ENCODE data around the gene EPB41L4A.
A peak's percentile ranks its signal among the peaks of the same experiment; 100 is the strongest.

EPB41L4A gene

DNA sequence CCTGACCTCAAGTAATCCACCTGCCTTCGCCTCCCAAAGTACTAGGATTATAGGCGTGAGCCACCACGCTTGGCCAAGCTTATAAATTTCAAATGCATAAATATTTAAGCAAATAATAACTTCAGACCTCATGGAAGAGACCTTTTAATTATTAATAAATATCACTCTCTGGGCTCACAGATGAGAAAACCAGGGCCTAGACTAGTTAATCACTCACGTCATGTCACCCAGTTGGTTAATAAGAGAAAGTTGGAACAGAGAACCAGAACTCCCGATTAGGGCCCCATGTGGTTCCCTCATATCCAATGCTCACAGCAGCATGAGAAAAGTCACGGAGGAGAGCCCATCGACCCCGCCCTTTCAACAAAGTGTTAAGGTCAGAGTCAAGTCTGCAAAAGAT is 79.3 kb downstream of the EPB41L4A start:
- H3K36me3 Mint-ChIP-seq (ENCODE audit: insufficient read depth): no peaks in the 10 kb centered on the region
- H3K4me3 Mint-ChIP-seq: no peak overlapping the region
- peaks cover 4 to 8% of the 10 kb centered on the region in 2 donors for H3K27me3 Mint-ChIP-seq
- no peaks in the 10 kb centered on the region for H3K4me1 Mint-ChIP-seq (ENCODE audit: low read depth in 2 of 2)
- H3K9me3 Mint-ChIP-seq: no peaks in the 10 kb centered on the region
- no peak overlapping the region for H3K27ac Mint-ChIP-seq
- ATAC-seq (replicated peaks): no peak
- DNase-seq: no peak

- Mint-ChIP-seq H3K27ac (no peak overlapping the region), H3K36me3 (ENCODE audit: insufficient read depth) (no peaks in the 10 kb centered on the region), H3K4me1 (ENCODE audit: low read depth in 2 of 2) (no peaks in the 10 kb centered on the region), H3K27me3 (peaks cover 4 to 8% of the 10 kb centered on the region in 2 donors), H3K9me3 (no peaks in the 10 kb centered on the region), H3K4me3 (no peak overlapping the region)
- no peak for ATAC-seq (replicated peaks)
- no peak for DNase-seq
Observed at GRCh38 chr5:112338681-112339337, 80.3 kb downstream of the EPB41L4A start.

DNA sequence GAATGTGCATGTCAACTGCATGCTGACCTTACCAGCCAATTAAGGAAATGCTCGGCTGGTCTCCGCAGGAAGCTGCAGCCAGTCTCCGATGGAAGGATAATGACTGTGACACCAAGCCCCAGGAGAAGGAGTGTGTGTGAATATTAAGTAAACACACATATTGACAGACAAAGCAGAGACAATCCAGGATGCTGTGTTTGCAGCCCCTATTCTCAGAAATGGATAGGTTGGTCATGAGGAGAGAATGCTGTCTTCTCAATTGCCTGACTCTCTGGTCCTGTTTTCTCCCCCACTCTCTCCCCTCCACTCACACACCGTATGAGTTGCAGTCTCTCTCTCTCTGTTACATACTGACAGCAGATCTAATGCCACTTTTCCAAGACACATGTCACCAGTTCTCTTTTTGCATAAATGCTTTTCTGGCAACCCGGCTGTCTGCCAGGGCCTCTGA is 85.7 kb downstream of the EPB41L4A start:
- Mint-ChIP-seq H3K27me3 (peaks cover 10 to 18% of the 10 kb centered on the region in 2 donors), H3K27ac (no peak overlapping the region), H3K4me1 (ENCODE audit: low read depth in 2 of 2) (peaks cover 0 to 12% of the 10 kb centered on the region in 2 donors), H3K9me3 (no peaks in the 10 kb centered on the region), H3K4me3 (no peak overlapping the region), H3K36me3 (ENCODE audit: insufficient read depth) (no peaks in the 10 kb centered on the region)
- DNase-seq: no peak
- no peak for ATAC-seq (replicated peaks)

GRCh38 chr5:112331892-112332291 is 87.2 kb downstream of the EPB41L4A start:
- Mint-ChIP-seq H3K4me1 (ENCODE audit: low read depth in 2 of 2) (peaks cover 0 to 12% of the 10 kb centered on the region in 2 donors), H3K9me3 (no peaks in the 10 kb centered on the region), H3K27me3 (peaks cover 10 to 18% of the 10 kb centered on the region in 2 donors), H3K27ac (no peak overlapping the region), H3K36me3 (ENCODE audit: insufficient read depth) (no peaks in the 10 kb centered on the region), H3K4me3 (no peak overlapping the region)
- DNase-seq (no peak), ATAC-seq (replicated peaks) (no peak)

- H3K9me3 Mint-ChIP-seq: no peaks in the 10 kb centered on the region
- peaks cover 0 to 12% of the 10 kb centered on the region in 2 donors for H3K4me1 Mint-ChIP-seq (ENCODE audit: low read depth in 2 of 2)
- H3K27ac Mint-ChIP-seq: no peak overlapping the region
- ATAC-seq (replicated peaks) (peak; percentile 72), DNase-seq (no peak)
- H3K27me3 Mint-ChIP-seq: peaks cover 6 to 9% of the 10 kb centered on the region in 2 donors
- peak overlapping the region in 1 of 2 donors; percentile 17 for H3K4me3 Mint-ChIP-seq
- H3K36me3 Mint-ChIP-seq (ENCODE audit: insufficient read depth): no peaks in the 10 kb centered on the region
Observed at GRCh38 chr5:112329419-112330090, 89.5 kb downstream of the EPB41L4A start.

DNA sequence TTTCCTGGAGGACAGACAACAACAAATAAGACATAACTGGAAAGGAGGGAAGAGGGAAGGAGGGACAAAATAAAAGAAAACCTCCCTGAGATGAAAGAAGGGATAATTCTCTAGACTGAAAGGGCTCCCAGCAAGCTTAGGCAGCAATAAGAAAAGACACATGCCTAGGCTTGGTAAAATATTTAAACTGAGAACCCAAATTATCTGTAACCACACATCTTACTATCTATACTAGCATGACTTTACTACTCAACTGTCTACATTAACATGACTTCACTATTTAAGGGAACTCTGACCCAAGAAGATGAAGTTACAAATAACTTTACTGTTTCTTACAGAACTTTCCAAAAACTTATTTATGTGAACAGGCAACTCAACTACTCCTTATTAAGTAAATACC is 95.9 kb downstream of the EPB41L4A start:
- Mint-ChIP-seq H3K27ac (no peak overlapping the region), H3K4me1 (ENCODE audit: low read depth in 2 of 2) (no peaks in the 10 kb centered on the region), H3K9me3 (no peaks in the 10 kb centered on the region)

GRCh38 chr5:112320408-112320807 is 98.7 kb downstream of the EPB41L4A start:
- H3K27me3 Mint-ChIP-seq: peaks cover 8 to 18% of the 10 kb centered on the region in 2 donors
- no peak for ATAC-seq (replicated peaks)
- H3K4me1 Mint-ChIP-seq (ENCODE audit: low read depth in 2 of 2): no peaks in the 10 kb centered on the region
- H3K4me3 Mint-ChIP-seq: no peak overlapping the region
- no peak for DNase-seq
- no peaks in the 10 kb centered on the region for H3K9me3 Mint-ChIP-seq
- H3K36me3 Mint-ChIP-seq (ENCODE audit: insufficient read depth): no peaks in the 10 kb centered on the region
- no peak overlapping the region for H3K27ac Mint-ChIP-seq

More for the DNA sequence above, 95.9 kb downstream of the EPB41L4A start:
- no peak for ATAC-seq (replicated peaks)
- DNase-seq: no peak
- H3K36me3 Mint-ChIP-seq (ENCODE audit: insufficient read depth): no peaks in the 10 kb centered on the region
- H3K4me3 Mint-ChIP-seq: no peak overlapping the region
- peaks cover 8 to 18% of the 10 kb centered on the region in 2 donors for H3K27me3 Mint-ChIP-seq

DNA sequence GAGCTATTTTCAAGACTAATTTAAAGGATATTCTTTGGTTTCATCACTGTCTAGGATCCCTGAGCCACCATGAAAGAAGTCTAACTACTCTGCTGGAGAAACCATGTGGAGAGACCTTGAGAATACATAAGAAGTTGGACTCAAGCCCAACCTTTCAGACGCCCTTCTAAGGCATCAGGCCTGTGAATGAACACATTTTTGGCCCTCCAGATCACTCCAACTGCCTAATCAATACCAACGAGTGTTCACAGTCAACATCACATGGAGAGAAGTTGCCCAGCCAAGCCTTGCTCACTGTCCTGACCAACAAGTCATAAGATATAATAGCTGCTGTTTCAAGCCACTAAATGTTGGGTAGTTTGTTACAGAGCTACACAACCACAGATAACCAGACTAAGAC is 100.7 kb downstream of the EPB41L4A start:
- no peak overlapping the region for H3K4me3 Mint-ChIP-seq
- H3K4me1 Mint-ChIP-seq (ENCODE audit: low read depth in 2 of 2): no peaks in the 10 kb centered on the region
- peaks cover 1 to 18% of the 10 kb centered on the region in 2 donors for H3K27me3 Mint-ChIP-seq
- ATAC-seq (replicated peaks) (no peak), DNase-seq (no peak)
- no peaks in the 10 kb centered on the region for H3K36me3 Mint-ChIP-seq (ENCODE audit: insufficient read depth)
- no peaks in the 10 kb centered on the region for H3K9me3 Mint-ChIP-seq
- no peak overlapping the region for H3K27ac Mint-ChIP-seq

DNA sequence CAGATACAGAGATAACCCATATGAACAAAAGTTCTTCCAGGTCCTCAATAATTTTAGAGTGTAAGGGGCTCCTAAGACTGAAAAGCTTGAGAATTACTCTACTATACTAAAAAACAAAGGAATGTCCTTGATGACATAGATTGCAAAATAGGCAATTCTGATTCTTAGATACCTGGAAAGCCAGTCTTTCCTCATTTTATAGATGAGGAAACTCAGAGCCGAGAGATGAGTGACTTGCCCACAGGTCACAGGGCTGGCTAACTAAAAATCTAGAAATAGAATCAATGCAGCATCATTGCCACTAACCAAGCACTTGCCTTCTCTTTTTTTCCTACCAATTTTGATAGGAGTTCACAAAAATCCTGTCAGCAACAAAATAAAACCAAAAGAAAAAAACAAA is 101.2 kb downstream of the EPB41L4A start:
- Mint-ChIP-seq H3K27ac (no peak overlapping the region), H3K27me3 (peaks cover 0 to 21% of the 10 kb centered on the region in 2 donors), H3K4me3 (no peak overlapping the region), H3K9me3 (no peaks in the 10 kb centered on the region), H3K36me3 (ENCODE audit: insufficient read depth) (no peaks in the 10 kb centered on the region), H3K4me1 (ENCODE audit: low read depth in 2 of 2) (no peaks in the 10 kb centered on the region)
- DNase-seq (no peak), ATAC-seq (replicated peaks) (no peak)

DNA sequence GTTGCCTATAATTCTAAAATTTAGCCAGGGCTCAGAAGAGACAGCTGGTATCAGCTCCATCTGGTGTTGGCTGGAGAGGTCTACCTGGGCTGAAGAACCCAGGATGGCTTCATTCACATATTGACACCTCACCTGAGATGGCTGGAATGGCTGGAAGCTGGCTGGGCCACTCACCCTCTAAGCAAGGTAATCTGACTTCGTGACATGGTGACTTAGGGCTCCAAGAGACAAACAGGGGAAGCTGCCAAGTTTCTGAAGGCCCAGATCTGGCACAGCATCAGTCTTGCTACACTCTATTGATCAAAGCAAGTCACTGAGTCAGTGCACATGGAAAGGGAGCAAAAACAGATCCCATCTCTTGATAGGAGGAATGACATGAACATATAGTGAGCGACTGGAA is 102.3 kb downstream of the EPB41L4A start:
- H3K4me3 Mint-ChIP-seq: no peak overlapping the region
- no peaks in the 10 kb centered on the region for H3K4me1 Mint-ChIP-seq (ENCODE audit: low read depth in 2 of 2)
- no peak for DNase-seq
- H3K36me3 Mint-ChIP-seq (ENCODE audit: insufficient read depth): no peaks in the 10 kb centered on the region
- no peaks in the 10 kb centered on the region for H3K9me3 Mint-ChIP-seq
- H3K27me3 Mint-ChIP-seq: peaks cover 0 to 24% of the 10 kb centered on the region in 2 donors
- no peak for ATAC-seq (replicated peaks)
- H3K27ac Mint-ChIP-seq: no peak overlapping the region

DNA sequence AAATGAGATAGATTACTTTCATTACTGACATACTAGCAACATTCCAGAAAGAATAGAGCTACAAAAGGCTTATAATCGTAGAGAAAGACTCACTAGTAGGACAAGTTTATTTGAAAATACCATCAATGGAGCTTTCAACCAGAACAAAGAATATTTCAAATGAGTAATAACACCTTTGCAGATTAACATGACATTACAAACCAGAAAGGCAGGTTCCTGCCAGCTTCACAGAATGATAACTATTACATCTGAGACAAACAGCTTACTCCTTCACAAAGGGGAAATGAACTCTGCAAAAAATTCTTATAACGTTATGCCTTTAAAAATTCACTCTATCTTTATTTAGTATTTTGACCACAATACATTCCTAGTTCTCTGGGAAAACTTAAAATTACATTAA is 103.1 kb downstream of the EPB41L4A start:
- Mint-ChIP-seq H3K9me3 (no peaks in the 10 kb centered on the region), H3K27me3 (peaks cover 0 to 24% of the 10 kb centered on the region in 2 donors), H3K27ac (no peak overlapping the region), H3K36me3 (ENCODE audit: insufficient read depth) (no peaks in the 10 kb centered on the region), H3K4me3 (no peak overlapping the region), H3K4me1 (ENCODE audit: low read depth in 2 of 2) (no peaks in the 10 kb centered on the region)
- ATAC-seq (replicated peaks) (no peak), DNase-seq (no peak)

DNA sequence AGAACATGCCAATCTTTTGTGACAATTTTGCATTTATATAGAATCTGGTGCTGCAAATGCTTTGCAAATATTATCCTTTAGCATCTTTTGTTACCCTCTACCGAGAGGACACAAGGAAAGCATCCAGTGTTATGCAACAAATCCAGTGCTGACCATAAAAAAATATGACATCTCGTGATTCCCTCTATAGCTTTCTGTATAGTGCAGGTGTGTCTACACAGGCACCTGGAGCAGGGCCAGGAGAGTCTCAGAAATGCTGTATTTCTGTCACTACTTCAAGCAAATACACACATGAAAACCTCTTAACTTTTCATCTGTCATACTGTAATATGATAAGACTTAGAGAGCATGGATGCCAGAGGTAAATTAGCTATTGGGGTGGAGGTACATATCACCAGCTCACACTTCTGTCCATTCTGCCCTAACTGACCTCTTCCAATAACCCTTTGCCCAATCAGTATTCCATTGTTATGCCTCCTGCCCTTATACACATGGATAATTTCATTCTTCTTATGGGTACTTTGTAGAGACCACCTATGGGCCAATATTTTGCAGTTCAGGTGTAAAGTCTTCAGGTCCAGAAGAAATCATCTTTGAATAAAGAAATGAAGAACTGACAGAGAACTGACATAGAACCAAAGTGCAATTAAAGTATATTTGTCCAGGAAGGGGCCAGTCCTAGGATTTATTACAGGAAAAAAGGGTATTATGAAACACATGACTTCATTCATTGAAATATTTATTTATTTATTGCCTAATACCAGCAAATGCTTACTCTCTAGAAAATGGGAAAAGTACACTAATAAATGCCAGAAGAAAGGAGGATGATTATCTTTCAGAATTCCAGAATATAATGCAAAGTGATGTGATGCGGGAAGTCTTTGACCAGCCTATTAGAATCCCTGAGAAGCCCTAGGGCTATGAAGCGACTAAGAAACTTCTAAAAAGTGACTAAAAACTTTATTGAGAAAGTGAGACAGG is 106.5 kb downstream of the EPB41L4A start:
- ATAC-seq (replicated peaks) (no peak), DNase-seq (no peak)
- Mint-ChIP-seq H3K4me1 (ENCODE audit: low read depth in 2 of 2) (no peaks in the 10 kb centered on the region), H3K36me3 (ENCODE audit: insufficient read depth) (no peaks in the 10 kb centered on the region), H3K4me3 (no peak overlapping the region), H3K27ac (no peak overlapping the region), H3K9me3 (no peaks in the 10 kb centered on the region), H3K27me3 (peaks cover 0 to 6% of the 10 kb centered on the region in 2 donors)

- H3K27me3 Mint-ChIP-seq: peaks cover 0 to 6% of the 10 kb centered on the region in 2 donors
- no peaks in the 10 kb centered on the region for H3K4me1 Mint-ChIP-seq (ENCODE audit: low read depth in 2 of 2)
- no peak for DNase-seq
- ATAC-seq (replicated peaks): no peak
- H3K4me3 Mint-ChIP-seq: no peak overlapping the region
- H3K36me3 Mint-ChIP-seq (ENCODE audit: insufficient read depth): no peaks in the 10 kb centered on the region
- no peak overlapping the region for H3K27ac Mint-ChIP-seq
- H3K9me3 Mint-ChIP-seq: no peaks in the 10 kb centered on the region
Observed at GRCh38 chr5:112310746-112311145, 108.3 kb downstream of the EPB41L4A start.
